HepG2 (cell line): ENCODE results near the gene ONECUT2. TPM values are rescaled to one million over a fixed set of nuclear protein-coding genes. Genes with fewer than 3 reads are reported as not detected.
A peak's percentile ranks its signal among the peaks of the same experiment; 100 is the strongest.

Experiments
- ARID5B ChIP-seq: IDR thresholded peaks from 2 replicates; pipeline ENCODE4 v1.4.0; 2020; ENCODE audit warnings: mild to moderate bottlenecking, missing genetic modification reagents
- HES4 ChIP-seq: sonication (generic); formaldehyde crosslinking; IDR thresholded peaks from 2 replicates; pipeline ENCODE4 v1.9.0; 2021; ENCODE audit warnings: mild to moderate bottlenecking, missing genetic modification reagents, borderline replicate concordance
- HNRNPK ChIP-seq: fragments of 200-400 bp; formaldehyde crosslinking; IDR thresholded peaks from 2 replicates; pipeline ENCODE4 v1.6.1; 2018; ENCODE audit warnings: low read length, low read depth, moderate library complexity, mild to moderate bottlenecking; ENCODE audit not compliant: poor library complexity, severe bottlenecking
- HNRNPLL ChIP-seq: fragments of 200-400 bp; formaldehyde crosslinking; IDR thresholded peaks from 2 replicates; pipeline ENCODE4 v1.6.1; 2017; ENCODE audit warnings: mild to moderate bottlenecking, low read depth, low read length; ENCODE audit not compliant: poor library complexity, severe bottlenecking
- HOXA3 ChIP-seq: sonication (generic); formaldehyde crosslinking; IDR thresholded peaks from 2 replicates; pipeline ENCODE4 v1.5.0; 2020; ENCODE audit warnings: missing genetic modification reagents
- IRF2 ChIP-seq: IDR thresholded peaks from 2 replicates; pipeline ENCODE4 v1.6.1; 2018; ENCODE audit warnings: missing genetic modification reagents, missing compliant biosample characterization
- KLF6 ChIP-seq: IDR thresholded peaks from 2 replicates; pipeline ENCODE4 v1.8.0; 2016; ENCODE audit warnings: missing biosample characterization, missing genetic modification reagents
- LCORL ChIP-seq, 2 experiments: fragments of 450-650 bp in 1 of 2; sonication (generic) in 1 of 2; formaldehyde crosslinking in 1 of 2; IDR thresholded peaks; 2 replicates each; pipeline versions ENCODE4 v1.5.0 to v1.6.1; 2017 to 2020; ENCODE audit warnings: antibody characterized with exemption in 1 of 2, missing genetic modification reagents in 1 of 2
- MTERF4 ChIP-seq: sonication (generic); formaldehyde crosslinking; IDR thresholded peaks from 2 replicates; pipeline ENCODE4 v1.8.0; 2023; ENCODE audit warnings: mild to moderate bottlenecking, missing genetic modification reagents
- MYC ChIP-seq: sonication (generic); formaldehyde crosslinking; IDR thresholded peaks from 2 replicates; pipeline ENCODE4 v1.9.0; 2021; ENCODE audit warnings: missing genetic modification reagents, borderline replicate concordance
- RXRA ChIP-seq: sonication (generic); formaldehyde crosslinking; IDR thresholded peaks from 2 replicates; pipeline ENCODE4 v1.5.1; 2020; ENCODE audit warnings: missing genetic modification reagents
- SMAD1 ChIP-seq: sonication (generic); formaldehyde crosslinking; IDR thresholded peaks from 2 replicates; pipeline ENCODE4 v1.4.0; 2020; ENCODE audit warnings: missing genetic modification reagents, low read depth, mild to moderate bottlenecking, borderline replicate concordance
- SMAD3 ChIP-seq: sonication (generic); formaldehyde crosslinking; IDR thresholded peaks from 2 replicates; pipeline ENCODE4 v1.4.0; 2020; ENCODE audit warnings: missing genetic modification reagents
- SP1 ChIP-seq, 2 experiments: fragments of 450-650 bp in 1 of 2; sonication (generic) in 1 of 2; formaldehyde crosslinking in 1 of 2; IDR thresholded peaks; 2 replicates each; pipeline versions ENCODE4 v1.4.0 to v1.6.1; 2016 to 2020; ENCODE audit warnings: missing genetic modification reagents in 1 of 2
- SP4 ChIP-seq: sonication (generic); formaldehyde crosslinking; IDR thresholded peaks from 2 replicates; pipeline ENCODE4 v1.8.1; 2023; ENCODE audit warnings: mild to moderate bottlenecking, missing genetic modification reagents
- ZBTB7A ChIP-seq: sonication (generic); formaldehyde crosslinking; IDR thresholded peaks from 2 replicates; pipeline ENCODE4 v1.8.0; 2022; ENCODE audit warnings: mild to moderate bottlenecking, missing genetic modification reagents
- ZNF446 ChIP-seq: sonication (generic); formaldehyde crosslinking; IDR thresholded peaks from 2 replicates; pipeline ENCODE4 v1.5.0; 2020; ENCODE audit warnings: mild to moderate bottlenecking, missing genetic modification reagents
- ZNF605 ChIP-seq: sonication (generic); formaldehyde crosslinking; IDR thresholded peaks from 2 replicates; pipeline ENCODE4 v1.8.0; 2022; ENCODE audit warnings: mild to moderate bottlenecking, missing genetic modification reagents
- ZNF839 ChIP-seq: sonication (generic); formaldehyde crosslinking; IDR thresholded peaks from 2 replicates; pipeline ENCODE4 v1.4.0; 2020; ENCODE audit warnings: missing genetic modification reagents, mild to moderate bottlenecking, borderline replicate concordance
- polyA plus RNA-seq, 8 experiments: library from polyadenylated mRNA; depleted of rRNA in 3 of 8; stranded (reverse) in 7 of 8; unstranded in 1 of 8; fragments of >200 nt; fragmentation: Illumina TruSeq in 4 of 8; extraction: Trizol in 4 of 8; gene quantifications; 2 replicates each; pipeline versions ENCODE4 v1.2.1 to v1.2.3, GENCODE V29; 2011 to 2016; ENCODE audit warnings: low read depth in 4 of 8, missing spikeins in 1 of 8, mixed read lengths in 1 of 8; ENCODE audit not compliant: insufficient read depth in 1 of 8
- total RNA-seq, 5 experiments: library from RNA; depleted of rRNA; stranded (reverse); fragments of >200 nt; fragmentation: Illumina TruSeq; extraction: Trizol; gene quantifications; 2 replicates each; pipeline ENCODE4 v1.2.3, GENCODE V29; 2016; ENCODE audit warnings: low read depth in 1 of 5
- TF ChIP-seq, protein P1 (sequence below): sonication (generic); formaldehyde crosslinking; conservative IDR thresholded peaks from 2 replicates; pipeline ENCODE4 v1.8.1; 2023; ENCODE audit warnings: missing genetic modification reagents
- TF ChIP-seq, protein P2 (sequence below): IDR thresholded peaks from 2 replicates; pipeline ENCODE4 v1.6.1; 2012; ENCODE audit warnings: inconsistent platforms

ONECUT2 gene
- total and polyA plus RNA-seq, 2 of the 13 experiments (the other 11 are each of a cell fraction or from before 2014, with no cell fraction given) = 3.0 to 3.2 TPM

- TF ChIP-seq ZNF446 (CRISPR knock-in tag) (peak; percentile 66; the same call in 1 of the 2 replicates), SMAD1 (CRISPR knock-in tag) (no peak), ZNF839 (CRISPR knock-in tag) (no peak), ZNF605 (CRISPR knock-in tag) (peak; percentile 44; the same call in 1 of the 2 replicates), HNRNPLL (peak; percentile 76), HES4 (peak; percentile 75), MTERF4 (CRISPR knock-in tag) (0 out of 2 replicates have a peak, but pooled peaks have one; percentile 41), IRF2 (CRISPR knock-in tag) (peak; percentile 23; the same call in 1 of the 2 replicates), LCORL (IDR thresholded peaks at IDR 0.05) (no peak), LCORL (CRISPR knock-in tag; IDR thresholded peaks at IDR 0.05) (peak; percentile 60; the same call in 1 of the 2 replicates), MYC (CRISPR knock-in tag) (peak; percentile 35; the same call in 1 of the 2 replicates), ARID5B (CRISPR knock-in tag) (0 out of 2 replicates have a peak, but pooled peaks have one; percentile 9), SP1 (IDR thresholded peaks at IDR 0.05) (0 out of 2 replicates have a peak, but pooled peaks have one; percentile 35), SP1 (CRISPR knock-in tag; IDR thresholded peaks at IDR 0.05) (peak; percentile 99), HOXA3 (CRISPR knock-in tag) (peak; percentile 41; the same call in 1 of the 2 replicates), SP4 (CRISPR knock-in tag) (peak; percentile 99), SMAD3 (CRISPR knock-in tag) (0 out of 2 replicates have a peak, but pooled peaks have one; percentile 21), RXRA (CRISPR knock-in tag) (0 out of 2 replicates have a peak, but pooled peaks have one; percentile 16), ZBTB7A (CRISPR knock-in tag) (no peak), KLF6 (CRISPR knock-in tag) (peak; percentile 22; the same call in 1 of the 2 replicates), HNRNPK (peak; percentile 96)
- TF ChIP-seq, protein P1, sequence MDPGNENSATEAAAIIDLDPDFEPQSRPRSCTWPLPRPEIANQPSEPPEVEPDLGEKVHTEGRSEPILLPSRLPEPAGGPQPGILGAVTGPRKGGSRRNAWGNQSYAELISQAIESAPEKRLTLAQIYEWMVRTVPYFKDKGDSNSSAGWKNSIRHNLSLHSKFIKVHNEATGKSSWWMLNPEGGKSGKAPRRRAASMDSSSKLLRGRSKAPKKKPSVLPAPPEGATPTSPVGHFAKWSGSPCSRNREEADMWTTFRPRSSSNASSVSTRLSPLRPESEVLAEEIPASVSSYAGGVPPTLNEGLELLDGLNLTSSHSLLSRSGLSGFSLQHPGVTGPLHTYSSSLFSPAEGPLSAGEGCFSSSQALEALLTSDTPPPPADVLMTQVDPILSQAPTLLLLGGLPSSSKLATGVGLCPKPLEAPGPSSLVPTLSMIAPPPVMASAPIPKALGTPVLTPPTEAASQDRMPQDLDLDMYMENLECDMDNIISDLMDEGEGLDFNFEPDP (CRISPR knock-in tag) = 0 out of 2 replicates have a peak, but pooled peaks have one; percentile 77
- TF ChIP-seq, protein P2, sequence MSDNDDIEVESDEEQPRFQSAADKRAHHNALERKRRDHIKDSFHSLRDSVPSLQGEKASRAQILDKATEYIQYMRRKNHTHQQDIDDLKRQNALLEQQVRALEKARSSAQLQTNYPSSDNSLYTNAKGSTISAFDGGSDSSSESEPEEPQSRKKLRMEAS = peak; percentile 19
These were observed at the start of gene ONECUT2 (continued) for GRCh38 chr18:57434536-57435494.
